Fibroblast of villous mesenchyme (primary cell): ENCODE results near the gene SYPL2. TPM values are rescaled to one million over a fixed set of nuclear protein-coding genes. Genes with fewer than 3 reads are reported as not detected.
"Not testable (repeated sequence)": the region's sequence is repeated elsewhere in the genome, so short reads cannot be mapped to it uniquely, and the experiment has no call there.

Source experiments
- DNase-seq: peaks from one replicate; pipeline ENCODE4 v3.0.0-alpha.2; 2010; ENCODE audit warnings: low read depth
- H3K4me3 ChIP-seq: 2 replicates; pipeline ENCODE4 v1.5.1; 2011; ENCODE audit warnings: low read depth, mild to moderate bottlenecking, low read length
- CTCF ChIP-seq: IDR thresholded peaks from 2 replicates; pipeline ENCODE4 v1.5.1; 2012; ENCODE audit warnings: low read depth, mild to moderate bottlenecking, low read length; ENCODE audit not compliant: insufficient read depth
- total RNA-seq: library from RNA; depleted of rRNA; stranded (reverse); fragments of >200 nt; gene quantifications from 2 replicates; pipeline ENCODE4 v1.2.3, GENCODE V29; 2012

SYPL2 gene
- total RNA-seq, 1 donor: 10.8 TPM

- no peak for TF ChIP-seq CTCF
- no peak for DNase-seq
- no peak overlapping the region for H3K4me3 ChIP-seq
Observed at GRCh38 chr1:109433322-109433721, 33.0 kb upstream of the SYPL2 start.

GRCh38 chr1:109434484-109434883, 31.9 kb upstream of the SYPL2 start:
- no peak for DNase-seq
- no peak overlapping the region for H3K4me3 ChIP-seq
- TF ChIP-seq CTCF: no peak

GRCh38 chr1:109438798-109439297, 27.5 kb upstream of the SYPL2 start:
- DNase-seq: peak; percentile 92
- no peak overlapping the region for H3K4me3 ChIP-seq
- TF ChIP-seq CTCF: no peak

- H3K4me3 ChIP-seq: no peak overlapping the region
- TF ChIP-seq CTCF: no peak
- peak; percentile 82 for DNase-seq
Observed at GRCh38 chr1:109441069-109441468, 25.3 kb upstream of the SYPL2 start.

- no peak for TF ChIP-seq CTCF
- H3K4me3 ChIP-seq: no peak overlapping the region
- peak; percentile 62 for DNase-seq
Observed at GRCh38 chr1:109443476-109443875, 22.9 kb upstream of the SYPL2 start.

GRCh38 chr1:109444346-109444745, 22.0 kb upstream of the SYPL2 start:
- TF ChIP-seq CTCF: no peak
- no peak overlapping the region for H3K4me3 ChIP-seq
- DNase-seq: no peak

GRCh38 chr1:109445949-109446695, 20.2 kb upstream of the SYPL2 start:
- not testable (repeated sequence) for H3K4me3 ChIP-seq
- peak; percentile 90 for DNase-seq
